H1 (cell line): ENCODE data around the gene HTR1B. TPM values are rescaled to one million over a fixed set of nuclear protein-coding genes. Genes with fewer than 3 reads are reported as not detected.

Source experiments
- EGR1 ChIP-seq: IDR thresholded peaks from 2 replicates; pipeline ENCODE4 v1.6.1; 2011; ENCODE audit warnings: low read depth, low read length, borderline replicate concordance
- MAX ChIP-seq: IDR thresholded peaks from 2 replicates; pipeline ENCODE4 v1.6.1; 2012; ENCODE audit warnings: inconsistent platforms
- RAD21 ChIP-seq, 2 experiments: IDR thresholded peaks in 1 of 2; conservative IDR thresholded peaks in 1 of 2; 2 replicates each; pipeline ENCODE4 v1.6.1; 2011; ENCODE audit warnings: low read depth in 2 of 2, low read length in 2 of 2, improper control_type of control experiment in 1 of 2, inconsistent platforms in 1 of 2, mild to moderate bottlenecking in 1 of 2, moderate library complexity in 1 of 2
- TAF7 ChIP-seq: optimal IDR thresholded peaks from 2 replicates; pipeline ENCODE3; 2011; ENCODE audit warnings: low read depth, mild to moderate bottlenecking, inconsistent platforms, low read length, moderate library complexity, borderline replicate concordance
- polyA plus RNA-seq, 7 experiments: library from polyadenylated mRNA; depleted of rRNA in 3 of 7; stranded (reverse) in 5 of 7; unstranded in 2 of 7; fragments of >200 nt in 5 of 7; fragments of 200-250 nt in 2 of 7; gene quantifications; 1 replicate in 5 of 7; 2 replicates in 1 of 7; 4 replicates in 1 of 7; pipeline versions ENCODE4 v1.2.1 to v1.2.3, GENCODE V29; 2011 to 2013; ENCODE audit warnings: missing spikeins in 2 of 7, mixed read lengths in 2 of 7
- total RNA-seq: library from RNA; stranded (reverse); fragmentation: NEBNext Ultra II Directional; extraction: Animal tissue kit (Norgen Biotek cat#: 25700); gene quantifications from 2 replicates; pipeline ENCODE4 v1.2.1, GENCODE V29; 2021

The HTR1B gene
- total and polyA plus RNA-seq, 2 of the 8 experiments (the other 6 are each of a cell fraction or from before 2014, with no cell fraction given), result 1.1 to 1.4 TPM

GRCh38 chr6:77512554-77512953 is 49.3 kb upstream of the HTR1B start (continued):
- no peak for TF ChIP-seq TAF7
- no peak for TF ChIP-seq RAD21 (IDR thresholded peaks at IDR 0.05 in 1 of 2, conservative IDR thresholded peaks at IDR 0.05 in 1 of 2; ENCODE audit: low read depth in 2 of 2, low read length in 2 of 2)
- TF ChIP-seq EGR1, result no peak
- no peak for TF ChIP-seq MAX
